GM06990 (cell line): ENCODE results near the gene ZCCHC24.
"Not testable (repeated sequence)": the region's sequence is repeated elsewhere in the genome, so short reads cannot be mapped to it uniquely, and the experiment has no call there.

Experiments used
- DNase-seq: peaks from one replicate; pipeline ENCODE4 v3.0.0-alpha.2; 2011; ENCODE audit not compliant: insufficient read length; ENCODE audit errors: extremely low read depth
- H3K27me3 ChIP-seq: replicated peaks from 2 replicates; pipeline ENCODE4 v1.6.0; 2011; ENCODE audit warnings: low read length; ENCODE audit not compliant: control insufficient read depth, insufficient read depth
- H3K36me3 ChIP-seq: 2 replicates; pipeline ENCODE4 v1.5.1; 2011; ENCODE audit warnings: low read length; ENCODE audit not compliant: control insufficient read depth, insufficient read depth
- H3K4me3 ChIP-seq: replicated peaks from 2 replicates; pipeline ENCODE4 v1.5.1; 2011; ENCODE audit warnings: low read depth, mild to moderate bottlenecking, control low read depth, low read length
- TF ChIP-seq, protein P1 (sequence below): IDR thresholded peaks from 2 replicates; pipeline ENCODE4 v1.5.1; 2011; ENCODE audit warnings: low read length, control low read depth, mild to moderate bottlenecking, inconsistent platforms; ENCODE audit not compliant: insufficient read depth, poor library complexity, severe bottlenecking

The ZCCHC24 gene

GRCh38 chr10:79344502-79345195, 100.8 kb downstream of the ZCCHC24 start:
- H3K27me3 ChIP-seq: no peaks in the 10 kb centered on the region
- TF ChIP-seq, protein P1, sequence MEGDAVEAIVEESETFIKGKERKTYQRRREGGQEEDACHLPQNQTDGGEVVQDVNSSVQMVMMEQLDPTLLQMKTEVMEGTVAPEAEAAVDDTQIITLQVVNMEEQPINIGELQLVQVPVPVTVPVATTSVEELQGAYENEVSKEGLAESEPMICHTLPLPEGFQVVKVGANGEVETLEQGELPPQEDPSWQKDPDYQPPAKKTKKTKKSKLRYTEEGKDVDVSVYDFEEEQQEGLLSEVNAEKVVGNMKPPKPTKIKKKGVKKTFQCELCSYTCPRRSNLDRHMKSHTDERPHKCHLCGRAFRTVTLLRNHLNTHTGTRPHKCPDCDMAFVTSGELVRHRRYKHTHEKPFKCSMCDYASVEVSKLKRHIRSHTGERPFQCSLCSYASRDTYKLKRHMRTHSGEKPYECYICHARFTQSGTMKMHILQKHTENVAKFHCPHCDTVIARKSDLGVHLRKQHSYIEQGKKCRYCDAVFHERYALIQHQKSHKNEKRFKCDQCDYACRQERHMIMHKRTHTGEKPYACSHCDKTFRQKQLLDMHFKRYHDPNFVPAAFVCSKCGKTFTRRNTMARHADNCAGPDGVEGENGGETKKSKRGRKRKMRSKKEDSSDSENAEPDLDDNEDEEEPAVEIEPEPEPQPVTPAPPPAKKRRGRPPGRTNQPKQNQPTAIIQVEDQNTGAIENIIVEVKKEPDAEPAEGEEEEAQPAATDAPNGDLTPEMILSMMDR: no peak
- H3K4me3 ChIP-seq: no peak overlapping the region
- H3K36me3 ChIP-seq: peaks cover 6% of the 10 kb centered on the region
- DNase-seq: no peak

GRCh38 chr10:79342811-79343561, 102.4 kb downstream of the ZCCHC24 start:
- Histone ChIP-seq H3K36me3 (no peaks in the 10 kb centered on the region), H3K4me3 (no peak overlapping the region), H3K27me3 (no peaks in the 10 kb centered on the region)
- DNase-seq: no peak
- TF ChIP-seq, protein P1: no peak

DNA sequence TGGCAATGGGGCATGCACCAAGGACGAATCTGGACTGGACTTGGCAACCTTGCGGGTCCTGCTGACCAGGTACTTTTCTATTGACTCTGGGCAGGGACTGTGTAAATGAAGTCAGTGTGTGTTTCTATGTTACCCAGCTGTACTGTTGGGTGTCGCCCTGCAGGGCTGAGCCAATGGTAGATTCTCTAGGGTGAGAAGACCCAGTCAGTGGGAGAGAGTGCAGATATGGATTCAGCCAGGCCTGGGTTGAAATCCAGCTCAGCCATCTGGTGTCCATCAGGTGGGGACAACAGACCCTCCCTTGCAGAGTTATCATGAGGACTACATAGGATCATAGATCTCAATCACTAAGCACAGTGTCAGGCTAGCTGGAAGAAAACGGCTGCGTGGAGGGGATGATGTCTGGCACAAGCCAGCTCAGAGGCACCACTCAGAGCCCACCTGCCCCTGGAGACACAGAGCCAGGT, 103.1 kb downstream of the ZCCHC24 start:
- H3K36me3 ChIP-seq: no peaks in the 10 kb centered on the region
- H3K27me3 ChIP-seq: no peaks in the 10 kb centered on the region
- no peak overlapping the region for H3K4me3 ChIP-seq
- no peak for DNase-seq
- TF ChIP-seq, protein P1: no peak

- H3K36me3 ChIP-seq: no peaks in the 10 kb centered on the region
- no peak overlapping the region for H3K4me3 ChIP-seq
- no peak for DNase-seq
- TF ChIP-seq, protein P1: no peak
- H3K27me3 ChIP-seq: no peaks in the 10 kb centered on the region
Measured at GRCh38 chr10:79340646-79341244, 104.7 kb downstream of the ZCCHC24 start.

GRCh38 chr10:79339266-79339665, 106.2 kb downstream of the ZCCHC24 start:
- H3K27me3 ChIP-seq: no peaks in the 10 kb centered on the region
- H3K36me3 ChIP-seq: no peaks in the 10 kb centered on the region
- no peak for DNase-seq
- no peak overlapping the region for H3K4me3 ChIP-seq
- TF ChIP-seq, protein P1: no peak

GRCh38 chr10:79337783-79338469, 107.5 kb downstream of the ZCCHC24 start:
- not testable (repeated sequence) for H3K4me3 ChIP-seq, DNase-seq, H3K27me3 ChIP-seq

More at GRCh38 chr10:79337783-79338469, 107.5 kb downstream of the ZCCHC24 start:
- not testable (repeated sequence) for H3K36me3 ChIP-seq
